Endodermal cell (in vitro differentiated cells): ENCODE results near the gene EFNA5. TPM values are rescaled to one million over a fixed set of nuclear protein-coding genes. Genes with fewer than 3 reads are reported as not detected.

Experiments used
- DNase-seq: peaks from one replicate; pipeline ENCODE4 v3.0.0-alpha.2; 2017
- H3K27ac ChIP-seq: 2 replicates; pipeline ENCODE4 v1.5.1; 2013; ENCODE audit warnings: mild to moderate bottlenecking, low read depth, low read length, moderate library complexity
- H3K27me3 ChIP-seq: 2 replicates; pipeline ENCODE4 v1.6.1; 2013; ENCODE audit warnings: mild to moderate bottlenecking, low read length, moderate library complexity; ENCODE audit not compliant: insufficient read depth, control insufficient read depth, poor library complexity, severe bottlenecking
- H3K36me3 ChIP-seq: 2 replicates; pipeline ENCODE4 v1.7.0; 2013; ENCODE audit warnings: mild to moderate bottlenecking, low read length, moderate library complexity; ENCODE audit not compliant: control insufficient read depth, insufficient read depth
- H3K4me1 ChIP-seq: one replicate; pipeline ENCODE4 v1.7.0; 2013; ENCODE audit warnings: low read length; ENCODE audit not compliant: control insufficient read depth, insufficient read depth
- H3K4me3 ChIP-seq: 2 replicates; pipeline ENCODE4 v1.5.1; 2013; ENCODE audit warnings: mild to moderate bottlenecking, low read length, moderate library complexity
- H3K9ac ChIP-seq: 2 replicates; pipeline ENCODE4 v1.6.1; 2013; ENCODE audit warnings: mild to moderate bottlenecking, low read length, moderate library complexity; ENCODE audit not compliant: poor library complexity, severe bottlenecking; ENCODE audit errors: extremely low read depth
- H3K9me3 ChIP-seq: 2 replicates; pipeline ENCODE4 v1.6.1; 2013; ENCODE audit warnings: mild to moderate bottlenecking, low read length, moderate library complexity; ENCODE audit not compliant: control insufficient read depth
- H3K27ac Mint-ChIP-seq: 2 replicates; pipeline ENCODE4 v1.8.0; 2020; ENCODE audit warnings: mixed read lengths
- H3K27me3 Mint-ChIP-seq: 2 replicates; pipeline ENCODE4 v1.8.0; 2021; ENCODE audit warnings: mild to moderate bottlenecking, mixed read lengths; ENCODE audit not compliant: insufficient read depth
- H3K36me3 Mint-ChIP-seq: 2 replicates; pipeline ENCODE4 v1.8.0; 2020; ENCODE audit warnings: low read depth, mixed read lengths
- H3K4me1 Mint-ChIP-seq: 2 replicates; pipeline ENCODE4 v1.8.0; 2020; ENCODE audit warnings: mixed read lengths
- H3K4me3 Mint-ChIP-seq: 2 replicates; pipeline ENCODE4 v1.8.0; 2020; ENCODE audit warnings: mild to moderate bottlenecking, moderate library complexity, mixed read lengths
- H3K9me3 Mint-ChIP-seq: 2 replicates; pipeline ENCODE4 v1.8.0; 2020; ENCODE audit warnings: mild to moderate bottlenecking, mixed read lengths
- CTCF ChIP-seq: fragments of 200-600 bp; sonication (generic); conservative IDR thresholded peaks from 2 replicates; pipeline ENCODE4 v1.5.0; 2021; ENCODE audit warnings: antibody characterized with exemption, mild to moderate bottlenecking
- WGBS, 2 experiments: methylation state at CpG; one replicate each; pipeline versions ENCODE4 v1.1.5 to v1.1.7; 2013; ENCODE audit warnings: missing lambda C conversion rate in 2 of 2, mixed read lengths in 1 of 2; ENCODE audit not compliant: insufficient coverage in 1 of 2, insufficient read length in 1 of 2; 5-methylcytosine and 5-hydroxymethylcytosine counted together
- total RNA-seq, 2 donors: library from RNA; stranded (reverse); fragmentation: NEBNext Ultra II Directional in 1 of 2; extraction: Animal tissue kit (Norgen Biotek cat#: 25700) in 1 of 2; gene quantifications; 2 replicates in 1 of 2; 3 replicates in 1 of 2; pipeline ENCODE4 v1.2.1, GENCODE V29; 2021

Gene EFNA5
- total RNA-seq, 2 donors from 2014 or later = 53.3 to 63.1 TPM

GRCh38 chr5:107549567-107549966 lies 121.2 kb downstream of the EFNA5 start:
- Histone ChIP-seq H3K9ac (no peak overlapping the region), H3K27me3 (no peaks in the 10 kb centered on the region), H3K27ac (no peak overlapping the region), H3K4me3 (no peak overlapping the region), H3K4me1 (peaks cover 4% of the 10 kb centered on the region), H3K9me3 (no peaks in the 10 kb centered on the region), H3K36me3 (peaks cover 9% of the 10 kb centered on the region)
- H3K4me1 Mint-ChIP-seq = peaks cover 16% of the 10 kb centered on the region
- no peaks in the 10 kb centered on the region for H3K27me3 Mint-ChIP-seq
- no peak for TF ChIP-seq CTCF
- no peak overlapping the region for H3K4me3 Mint-ChIP-seq
- no peaks in the 10 kb centered on the region for H3K9me3 Mint-ChIP-seq
- DNase-seq = no peak
- no peaks in the 10 kb centered on the region for H3K36me3 Mint-ChIP-seq
- no peak overlapping the region for H3K27ac Mint-ChIP-seq
- 98% methylated on average over 2 of the region's 2 CpGs; no CpG with 5 or more reads in 1 of the 2 experiments for WGBS, 2 experiments

DNA sequence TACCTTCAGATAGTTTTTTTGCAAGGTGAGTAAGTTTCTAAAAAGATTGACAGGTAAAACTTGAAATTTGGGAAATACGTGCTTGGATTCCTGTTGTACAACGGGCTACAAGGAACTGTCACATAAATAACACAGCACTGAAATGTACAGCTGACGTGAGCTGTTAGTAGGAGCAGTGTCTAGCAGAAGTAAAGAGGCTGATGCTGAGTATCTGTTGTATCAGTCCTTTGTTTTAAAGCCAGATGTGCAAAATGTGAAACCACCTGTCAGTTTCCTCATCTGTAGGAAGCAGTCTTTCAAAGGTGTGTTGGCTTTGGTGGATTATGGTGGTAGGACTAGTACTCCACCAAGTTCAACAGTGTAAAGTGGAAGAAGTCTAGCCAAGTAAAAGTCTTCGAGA lies 122.3 kb downstream of the EFNA5 start:
- H3K9ac ChIP-seq = no peak overlapping the region
- WGBS, 2 experiments = 93 to 94% methylated on average over 3 to 4 of the region's 4 CpGs
- Mint-ChIP-seq H3K36me3 (no peaks in the 10 kb centered on the region), H3K4me1 (peaks cover 22% of the 10 kb centered on the region), H3K9me3 (no peaks in the 10 kb centered on the region), H3K27ac (no peak overlapping the region), H3K27me3 (no peaks in the 10 kb centered on the region), H3K4me3 (no peak overlapping the region)
- H3K27ac ChIP-seq = no peak overlapping the region
- no peak for TF ChIP-seq CTCF
- H3K27me3 ChIP-seq = no peaks in the 10 kb centered on the region
- H3K4me1 ChIP-seq = peaks cover 10% of the 10 kb centered on the region
- no peak for DNase-seq
- H3K9me3 ChIP-seq = no peaks in the 10 kb centered on the region
- H3K36me3 ChIP-seq = peaks cover 6% of the 10 kb centered on the region
- H3K4me3 ChIP-seq = no peak overlapping the region

- Histone ChIP-seq H3K9ac (no peak overlapping the region), H3K4me1 (peaks cover 6% of the 10 kb centered on the region), H3K27ac (no peak overlapping the region), H3K27me3 (no peaks in the 10 kb centered on the region), H3K4me3 (no peak overlapping the region), H3K9me3 (no peaks in the 10 kb centered on the region), H3K36me3 (peaks cover 6% of the 10 kb centered on the region)
- 95% methylated on average over 1 of the region's 1 CpG; no CpG with 5 or more reads in 1 of the 2 experiments for WGBS, 2 experiments
- H3K27me3 Mint-ChIP-seq = no peaks in the 10 kb centered on the region
- no peak overlapping the region for H3K4me3 Mint-ChIP-seq
- no peak for TF ChIP-seq CTCF
- no peak overlapping the region for H3K27ac Mint-ChIP-seq
- no peak for DNase-seq
- no peaks in the 10 kb centered on the region for H3K9me3 Mint-ChIP-seq
- no peaks in the 10 kb centered on the region for H3K36me3 Mint-ChIP-seq
- H3K4me1 Mint-ChIP-seq = peaks cover 29% of the 10 kb centered on the region
Observed at GRCh38 chr5:107546719-107547118, 124.0 kb downstream of the EFNA5 start.
